GM19468 (cell line): ENCODE data around the gene FEZ2.

ENCODE experiments used
- ATAC-seq: cut with Tn5 transposase; IDR thresholded peaks from one replicate; pipeline ENCODE4 v1.9.1; 2021; ENCODE audit warnings: mild to moderate bottlenecking, moderate library complexity, moderate number of reproducible peaks; ENCODE audit not compliant: unreplicated experiment; ENCODE audit errors: extremely low read depth

The FEZ2 gene

DNA sequence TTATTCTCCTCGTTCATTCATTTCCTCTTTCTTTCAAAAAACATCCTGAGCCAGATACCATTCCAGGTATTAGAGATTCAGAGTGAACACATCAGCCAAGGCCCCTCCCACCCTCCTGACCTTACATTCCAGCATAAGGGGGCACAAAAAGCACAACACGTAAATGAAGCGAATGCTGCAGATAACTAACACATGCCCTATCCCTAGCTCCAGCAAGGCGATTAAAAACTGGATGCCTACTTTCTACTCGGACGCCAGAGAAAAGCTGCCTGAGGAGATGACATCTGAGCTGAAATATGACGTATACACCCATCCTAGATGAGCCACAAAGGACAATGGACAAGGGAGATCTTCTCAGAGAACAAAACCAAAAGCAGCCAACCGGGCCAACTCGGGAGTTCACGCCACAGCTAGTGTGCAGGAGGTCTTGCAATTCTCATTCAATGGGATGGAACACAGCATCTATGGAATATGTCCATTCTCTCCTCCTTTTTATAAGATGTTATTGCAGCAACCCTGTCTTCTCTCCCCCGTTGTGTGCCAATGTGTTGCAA lies 33.5 kb downstream of the FEZ2 start:
- no peak for ATAC-seq

- no peak for ATAC-seq
Measured at GRCh38 chr2:36562973-36563532, 34.9 kb downstream of the FEZ2 start.

- ATAC-seq = no peak
Measured at GRCh38 chr2:36562240-36562639, 35.7 kb downstream of the FEZ2 start.

- no peak for ATAC-seq
Measured at GRCh38 chr2:36561237-36561944, 36.6 kb downstream of the FEZ2 start.

GRCh38 chr2:36560726-36561125 lies 37.2 kb downstream of the FEZ2 start:
- no peak for ATAC-seq

- ATAC-seq = no peak
Measured at GRCh38 chr2:36559221-36559942, 38.6 kb downstream of the FEZ2 start.

GRCh38 chr2:36556842-36557241 lies 41.1 kb downstream of the FEZ2 start:
- no peak for ATAC-seq

GRCh38 chr2:36555789-36556188 lies 42.2 kb downstream of the FEZ2 start:
- no peak for ATAC-seq

- no peak for ATAC-seq
Measured at GRCh38 chr2:36554531-36554930, 43.4 kb downstream of the FEZ2 start.

DNA sequence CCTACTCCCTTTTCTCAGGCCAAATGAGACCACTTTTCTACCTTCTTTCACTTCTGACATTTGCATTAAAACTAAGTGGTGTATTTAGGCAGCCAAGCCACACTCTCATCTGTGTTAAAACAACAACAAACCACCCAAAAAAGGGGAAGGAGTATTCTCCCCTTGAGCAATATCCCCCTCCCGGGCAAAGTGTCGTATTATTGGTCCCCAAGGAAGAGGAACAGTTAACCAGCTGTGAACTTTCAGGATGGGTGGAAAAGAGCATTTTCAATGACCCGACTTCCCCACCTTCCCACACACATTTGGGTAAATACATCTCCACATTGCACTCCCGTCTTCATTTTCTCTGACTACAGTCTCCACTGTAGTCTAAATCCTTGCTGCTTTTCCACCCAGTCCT lies 44.3 kb downstream of the FEZ2 start:
- ATAC-seq = no peak

GRCh38 chr2:36550006-36550405 lies 48.0 kb downstream of the FEZ2 start:
- ATAC-seq = no peak

DNA sequence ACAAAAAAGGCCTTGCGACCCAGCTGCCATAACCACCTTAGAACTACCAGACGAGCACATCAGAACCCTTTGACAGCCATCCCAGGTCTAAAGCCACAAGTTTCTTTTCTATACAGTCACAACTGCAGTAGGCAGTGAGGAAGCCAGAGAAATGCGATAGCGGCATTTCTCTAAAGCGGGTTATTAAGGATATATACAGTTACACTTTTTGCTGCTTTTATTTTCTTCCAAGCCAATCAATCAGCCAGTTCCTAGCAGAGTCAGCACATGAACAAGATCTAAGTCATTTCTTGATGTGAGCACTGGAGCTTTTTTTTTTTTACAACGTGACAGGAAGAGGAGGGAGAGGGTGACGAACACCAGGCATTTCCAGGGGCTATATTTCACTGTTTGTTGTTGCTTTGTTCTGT lies 48.8 kb downstream of the FEZ2 start:
- ATAC-seq = no peak

GRCh38 chr2:36547906-36548305 lies 50.1 kb downstream of the FEZ2 start:
- ATAC-seq = no peak

DNA sequence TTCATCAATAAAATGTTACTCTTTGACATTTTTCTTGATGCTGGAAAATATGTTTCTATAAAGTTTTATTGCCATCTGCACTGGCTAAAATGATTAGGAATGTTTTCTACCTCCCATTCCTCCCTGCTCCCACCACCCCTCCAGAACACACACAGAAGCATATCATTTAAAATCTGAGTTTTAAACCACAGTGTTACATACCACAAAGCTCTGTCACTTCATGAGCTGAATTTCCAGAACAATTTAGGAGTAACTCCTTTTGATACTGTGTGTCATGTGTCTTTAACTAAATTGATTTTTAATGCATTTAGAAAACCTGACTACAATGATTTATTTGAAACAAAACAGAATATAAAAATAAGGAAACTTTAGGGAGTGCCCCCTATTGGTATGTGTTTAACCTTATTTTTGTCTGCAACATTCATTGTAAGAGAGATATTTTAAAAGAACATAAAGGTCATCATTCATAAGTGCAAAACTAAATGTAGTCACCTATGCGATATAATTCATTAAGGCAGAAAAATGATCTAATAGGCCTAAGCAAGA lies 52.0 kb downstream of the FEZ2 start:
- ATAC-seq = no peak

GRCh38 chr2:36544638-36545338 lies 53.2 kb downstream of the FEZ2 start:
- no peak for ATAC-seq

- no peak for ATAC-seq
Measured at GRCh38 chr2:36541891-36542595, 55.9 kb downstream of the FEZ2 start.

DNA sequence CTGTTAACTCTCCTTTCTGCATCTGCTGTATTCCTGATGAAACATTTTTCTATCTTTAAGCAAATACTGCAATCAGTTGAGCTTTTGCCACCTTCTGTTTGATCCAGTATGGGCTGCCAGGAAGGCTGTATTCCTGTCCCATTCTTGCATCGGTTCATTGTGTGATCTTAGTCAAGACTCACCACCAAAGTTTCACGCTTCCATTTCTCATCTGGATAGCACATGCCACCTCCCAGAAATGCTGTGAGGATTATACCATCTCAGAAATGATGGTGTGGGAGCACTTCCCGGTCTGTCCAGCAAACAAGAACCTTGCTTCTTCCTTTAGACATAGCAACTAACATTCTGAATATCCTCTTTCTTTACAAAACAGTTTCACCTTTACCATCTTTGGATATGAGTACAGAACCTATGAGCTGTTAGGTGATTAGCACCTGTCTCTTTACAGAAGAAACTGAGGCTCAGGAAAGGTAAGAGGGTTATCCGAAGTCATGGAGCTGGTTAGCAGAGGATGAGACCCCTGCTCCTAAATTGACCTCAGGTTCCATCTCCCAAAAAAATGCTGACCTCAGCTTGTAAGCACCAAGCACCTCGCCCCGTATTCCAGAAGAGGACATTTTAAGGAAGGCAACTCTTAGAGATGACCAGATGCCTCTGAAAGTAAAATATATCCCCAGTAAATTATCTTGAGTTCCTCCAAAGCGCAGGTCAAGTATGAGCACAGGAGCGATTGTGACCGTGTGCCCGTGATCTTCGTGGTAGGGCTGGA lies 56.8 kb downstream of the FEZ2 start:
- ATAC-seq = no peak

DNA sequence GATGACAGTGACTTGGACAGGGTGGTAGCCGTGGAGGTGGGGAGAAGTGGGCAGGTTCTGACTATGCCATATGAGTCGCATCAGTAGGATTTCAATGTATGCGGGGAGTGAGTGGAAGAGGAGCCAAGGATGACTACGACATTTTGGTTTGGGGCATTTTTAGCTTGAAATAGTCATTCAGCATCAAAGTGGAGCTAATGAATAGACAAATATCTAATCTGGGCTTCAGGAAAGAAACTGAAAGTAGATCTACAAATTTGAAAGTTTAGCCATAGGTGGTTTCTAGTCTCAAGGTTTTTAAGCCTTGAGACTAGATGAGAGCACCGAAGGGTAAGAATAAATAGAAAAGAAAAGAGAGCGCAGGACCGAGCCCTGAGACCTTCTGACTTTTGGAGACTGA lies 58.3 kb downstream of the FEZ2 start:
- peak; percentile 32 for ATAC-seq

- ATAC-seq = no peak
Measured at GRCh38 chr2:36538335-36538734, 59.6 kb downstream of the FEZ2 start.
